Neural cell (in vitro differentiated cells): ENCODE results near the gene RERE. TPM values are rescaled to one million over a fixed set of nuclear protein-coding genes. Genes with fewer than 3 reads are reported as not detected.

Source experiments
- H2AFZ ChIP-seq: fragments of 200-600, 300-800 bp; sonication (generic), shearing (Covaris generic); 2 replicates; pipeline ENCODE4 v1.6.0; 2014; ENCODE audit warnings: low read depth, mild to moderate bottlenecking, antibody characterized with exemption, low read length, moderate library complexity
- H3F3A ChIP-seq: fragments of 200-600 bp; shearing (Covaris generic); 2 replicates; pipeline ENCODE4 v1.6.1; 2016; ENCODE audit warnings: mild to moderate bottlenecking, moderate library complexity, mixed read lengths, antibody characterized with exemption, low read length; ENCODE audit not compliant: insufficient read depth, poor library complexity, severe bottlenecking
- H3K27ac ChIP-seq: fragments of 200-600, 300-800 bp; sonication (generic), shearing (Covaris generic); 2 replicates; pipeline ENCODE4 v1.5.1; 2014; ENCODE audit warnings: mild to moderate bottlenecking, low read length, moderate library complexity
- H3K27me3 ChIP-seq: fragments of 300-800, 200-600 bp; sonication (generic), shearing (Covaris generic); 2 replicates; pipeline ENCODE4 v1.6.0; 2014; ENCODE audit warnings: mild to moderate bottlenecking, low read depth, low read length, moderate library complexity; ENCODE audit not compliant: insufficient read depth
- H3K36me3 ChIP-seq: fragments of 300-800, 200-600 bp; sonication (generic), shearing (Covaris generic); 2 replicates; pipeline ENCODE4 v1.5.1; 2014; ENCODE audit warnings: mild to moderate bottlenecking, antibody characterized with exemption, low read length, moderate library complexity; ENCODE audit not compliant: insufficient read depth
- H3K4me2 ChIP-seq: fragments of 300-800, 200-600 bp; sonication (generic), shearing (Covaris generic); 2 replicates; pipeline ENCODE4 v1.6.0; 2014; ENCODE audit warnings: mild to moderate bottlenecking, low read length
- H3K4me3 ChIP-seq: fragments of 300-800, 200-600 bp; sonication (generic), shearing (Covaris generic); 2 replicates; pipeline ENCODE4 v1.5.1; 2014; ENCODE audit warnings: mild to moderate bottlenecking, low read length, moderate library complexity
- H3K79me2 ChIP-seq: fragments of 200-600 bp; shearing (Covaris generic); replicated peaks from 2 replicates; pipeline ENCODE4 v1.6.0; 2014; ENCODE audit warnings: mild to moderate bottlenecking, low read length, moderate library complexity; ENCODE audit not compliant: insufficient read depth
- H3K9ac ChIP-seq: fragments of 300-800, 200-600 bp; sonication (generic), shearing (Covaris generic); 2 replicates; pipeline ENCODE4 v1.6.1; 2016; ENCODE audit warnings: mild to moderate bottlenecking, low read length, mixed read lengths
- H3K9me2 ChIP-seq: fragments of 200-600 bp; shearing (Covaris generic); 2 replicates; pipeline ENCODE4 v1.6.1; 2016; ENCODE audit warnings: mild to moderate bottlenecking, low read length, mixed read lengths; ENCODE audit not compliant: insufficient read depth
- H3K9me3 ChIP-seq: fragments of 200-600, 300-800 bp; sonication (generic), shearing (Covaris generic); 2 replicates; pipeline ENCODE4 v1.6.1; 2016; ENCODE audit warnings: mild to moderate bottlenecking, mixed run types, low read length, moderate library complexity, mixed read lengths
- H4K20me1 ChIP-seq: fragments of 200-600 bp; shearing (Covaris generic); 2 replicates; pipeline ENCODE4 v1.6.1; 2016; ENCODE audit warnings: mild to moderate bottlenecking, mixed run types; ENCODE audit not compliant: insufficient read depth
- EP300 ChIP-seq: fragments of 450-650 bp; conservative IDR thresholded peaks from 2 replicates; pipeline ENCODE4 v1.6.1; 2014; ENCODE audit warnings: antibody characterized with exemption, mild to moderate bottlenecking, moderate library complexity; ENCODE audit not compliant: poor library complexity, severe bottlenecking
- EZH2 ChIP-seq: fragments of 200-600, 300-800 bp; shearing (Covaris generic), sonication (generic); IDR thresholded peaks from 2 replicates; pipeline ENCODE4 v1.6.1; 2014; ENCODE audit warnings: antibody characterized with exemption, low read length, borderline replicate concordance, mild to moderate bottlenecking; ENCODE audit not compliant: insufficient read depth, poor library complexity, severe bottlenecking
- MXI1 ChIP-seq: fragments of 450-650 bp; conservative IDR thresholded peaks from 2 replicates; pipeline ENCODE4 v1.6.1; 2014; ENCODE audit warnings: antibody characterized with exemption, mild to moderate bottlenecking; ENCODE audit not compliant: poor library complexity, severe bottlenecking
- POLR2AphosphoS5 ChIP-seq: IDR thresholded peaks from 2 replicates; pipeline ENCODE4 v1.6.1; 2012
- RAD21 ChIP-seq: fragments of 450-650 bp; conservative IDR thresholded peaks from 2 replicates; pipeline ENCODE4 v1.6.1; 2014; ENCODE audit warnings: antibody characterized with exemption, mild to moderate bottlenecking, moderate library complexity
- SMC3 ChIP-seq: fragments of 450-650 bp; conservative IDR thresholded peaks from 2 replicates; pipeline ENCODE4 v1.6.1; 2014; ENCODE audit warnings: antibody characterized with exemption, mild to moderate bottlenecking, moderate library complexity; ENCODE audit not compliant: poor library complexity
- TAF1 ChIP-seq: IDR thresholded peaks from 2 replicates; pipeline ENCODE4 v1.6.1; 2012; ENCODE audit warnings: low read depth
- polyA plus RNA-seq: library from polyadenylated mRNA; depleted of rRNA; stranded (reverse); fragments of >200 nt; gene quantifications from 2 replicates; pipeline ENCODE4 v1.2.3, GENCODE V29; 2014
- TF ChIP-seq, protein P1 (sequence below): fragments of 450-650 bp; IDR thresholded peaks from 2 replicates; pipeline ENCODE4 v1.5.1; 2014; ENCODE audit warnings: antibody characterized with exemption, mild to moderate bottlenecking, moderate library complexity; ENCODE audit not compliant: poor library complexity, severe bottlenecking
- TF ChIP-seq, protein P2 (sequence below): IDR thresholded peaks from 2 replicates; pipeline ENCODE4 v1.6.1; 2012; ENCODE audit warnings: borderline replicate concordance

The RERE gene
- polyA plus RNA-seq, 1 donor from 2014 or later, result 21.0 TPM

DNA sequence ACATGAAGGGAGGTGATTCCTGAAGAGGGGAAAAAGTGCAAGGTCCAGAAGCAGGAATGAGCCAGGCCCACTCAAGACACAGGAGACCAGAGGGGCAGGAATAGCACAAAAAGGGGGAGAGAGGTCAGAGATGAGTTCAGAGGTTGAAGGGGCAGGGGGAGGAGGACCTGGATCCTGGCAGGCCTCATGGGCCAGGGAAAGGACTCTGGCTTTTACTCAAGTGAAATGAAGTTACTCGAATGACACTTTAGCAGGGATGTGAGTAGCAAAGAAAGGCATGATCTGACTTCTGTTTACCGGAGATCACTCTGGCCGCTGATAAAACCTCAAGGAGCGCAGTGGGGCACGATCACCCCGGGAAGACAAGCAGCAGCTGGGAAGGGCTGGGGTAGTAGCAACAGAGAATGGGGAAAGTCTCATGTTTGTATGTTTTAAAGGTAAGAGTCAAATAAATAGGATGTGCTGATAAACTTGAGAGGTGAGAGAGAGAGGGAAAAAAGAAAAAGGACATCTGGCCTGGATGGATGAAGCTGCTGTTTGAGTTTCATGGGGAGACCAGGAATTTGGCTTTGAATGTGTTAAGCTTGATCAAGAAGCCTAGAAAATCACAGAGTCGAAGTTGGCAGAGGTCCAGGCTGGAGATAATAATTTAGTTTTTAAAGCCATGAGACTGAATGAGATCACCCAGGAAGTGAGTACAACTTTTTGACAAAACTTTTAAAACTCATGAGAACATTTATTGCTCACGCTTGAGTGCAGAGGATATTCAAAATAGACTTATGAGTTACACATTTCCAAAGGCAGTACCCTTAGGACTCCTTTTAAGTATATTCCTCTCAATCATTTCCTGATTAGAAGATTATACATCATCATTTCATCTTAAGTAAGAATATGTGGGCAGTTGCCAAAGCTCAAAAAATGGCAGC, 156.0 kb downstream of the RERE start:
- Histone ChIP-seq H3K27me3 (no peaks in the 10 kb centered on the region), H4K20me1 (peaks cover 44% of the 10 kb centered on the region), H3K27ac (no peak overlapping the region), H2AFZ (no peak overlapping the region), H3K9me2 (no peaks in the 10 kb centered on the region), H3K79me2 (peaks cover 90% of the 10 kb centered on the region), H3K4me2 (no peak overlapping the region), H3K9me3 (no peaks in the 10 kb centered on the region), H3K9ac (no peak overlapping the region), H3K4me3 (no peak overlapping the region), H3F3A (peaks cover 9% of the 10 kb centered on the region), H3K36me3 (no peaks in the 10 kb centered on the region)
- TF ChIP-seq, protein P1, sequence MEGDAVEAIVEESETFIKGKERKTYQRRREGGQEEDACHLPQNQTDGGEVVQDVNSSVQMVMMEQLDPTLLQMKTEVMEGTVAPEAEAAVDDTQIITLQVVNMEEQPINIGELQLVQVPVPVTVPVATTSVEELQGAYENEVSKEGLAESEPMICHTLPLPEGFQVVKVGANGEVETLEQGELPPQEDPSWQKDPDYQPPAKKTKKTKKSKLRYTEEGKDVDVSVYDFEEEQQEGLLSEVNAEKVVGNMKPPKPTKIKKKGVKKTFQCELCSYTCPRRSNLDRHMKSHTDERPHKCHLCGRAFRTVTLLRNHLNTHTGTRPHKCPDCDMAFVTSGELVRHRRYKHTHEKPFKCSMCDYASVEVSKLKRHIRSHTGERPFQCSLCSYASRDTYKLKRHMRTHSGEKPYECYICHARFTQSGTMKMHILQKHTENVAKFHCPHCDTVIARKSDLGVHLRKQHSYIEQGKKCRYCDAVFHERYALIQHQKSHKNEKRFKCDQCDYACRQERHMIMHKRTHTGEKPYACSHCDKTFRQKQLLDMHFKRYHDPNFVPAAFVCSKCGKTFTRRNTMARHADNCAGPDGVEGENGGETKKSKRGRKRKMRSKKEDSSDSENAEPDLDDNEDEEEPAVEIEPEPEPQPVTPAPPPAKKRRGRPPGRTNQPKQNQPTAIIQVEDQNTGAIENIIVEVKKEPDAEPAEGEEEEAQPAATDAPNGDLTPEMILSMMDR, result no peak
- TF ChIP-seq MXI1 (no peak), RAD21 (no peak), TAF1 (no peak), EP300 (no peak), SMC3 (no peak), POLR2AphosphoS5 (no peak), EZH2 (no peak)
- TF ChIP-seq, protein P2, sequence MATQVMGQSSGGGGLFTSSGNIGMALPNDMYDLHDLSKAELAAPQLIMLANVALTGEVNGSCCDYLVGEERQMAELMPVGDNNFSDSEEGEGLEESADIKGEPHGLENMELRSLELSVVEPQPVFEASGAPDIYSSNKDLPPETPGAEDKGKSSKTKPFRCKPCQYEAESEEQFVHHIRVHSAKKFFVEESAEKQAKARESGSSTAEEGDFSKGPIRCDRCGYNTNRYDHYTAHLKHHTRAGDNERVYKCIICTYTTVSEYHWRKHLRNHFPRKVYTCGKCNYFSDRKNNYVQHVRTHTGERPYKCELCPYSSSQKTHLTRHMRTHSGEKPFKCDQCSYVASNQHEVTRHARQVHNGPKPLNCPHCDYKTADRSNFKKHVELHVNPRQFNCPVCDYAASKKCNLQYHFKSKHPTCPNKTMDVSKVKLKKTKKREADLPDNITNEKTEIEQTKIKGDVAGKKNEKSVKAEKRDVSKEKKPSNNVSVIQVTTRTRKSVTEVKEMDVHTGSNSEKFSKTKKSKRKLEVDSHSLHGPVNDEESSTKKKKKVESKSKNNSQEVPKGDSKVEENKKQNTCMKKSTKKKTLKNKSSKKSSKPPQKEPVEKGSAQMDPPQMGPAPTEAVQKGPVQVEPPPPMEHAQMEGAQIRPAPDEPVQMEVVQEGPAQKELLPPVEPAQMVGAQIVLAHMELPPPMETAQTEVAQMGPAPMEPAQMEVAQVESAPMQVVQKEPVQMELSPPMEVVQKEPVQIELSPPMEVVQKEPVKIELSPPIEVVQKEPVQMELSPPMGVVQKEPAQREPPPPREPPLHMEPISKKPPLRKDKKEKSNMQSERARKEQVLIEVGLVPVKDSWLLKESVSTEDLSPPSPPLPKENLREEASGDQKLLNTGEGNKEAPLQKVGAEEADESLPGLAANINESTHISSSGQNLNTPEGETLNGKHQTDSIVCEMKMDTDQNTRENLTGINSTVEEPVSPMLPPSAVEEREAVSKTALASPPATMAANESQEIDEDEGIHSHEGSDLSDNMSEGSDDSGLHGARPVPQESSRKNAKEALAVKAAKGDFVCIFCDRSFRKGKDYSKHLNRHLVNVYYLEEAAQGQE, result no peak

DNA sequence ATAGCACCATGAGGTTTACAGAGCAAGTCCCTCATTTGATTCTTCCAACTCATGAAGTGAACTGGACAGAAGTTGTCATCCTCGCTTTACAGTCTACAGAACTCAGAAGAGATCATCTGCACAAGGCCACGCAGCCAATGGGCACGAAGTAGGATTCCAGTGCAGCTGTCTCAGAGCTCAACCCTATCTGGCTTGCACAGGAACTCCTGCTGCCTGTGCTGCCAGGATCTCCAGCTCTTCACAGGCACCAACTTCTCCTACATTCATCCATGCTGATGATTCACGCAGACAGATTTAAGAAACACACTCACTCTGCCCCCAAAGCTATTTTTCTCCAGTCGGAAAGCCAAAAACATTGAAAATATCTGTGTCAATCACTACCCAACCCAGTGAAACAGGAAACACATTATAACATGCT, 157.0 kb downstream of the RERE start:
- no peaks in the 10 kb centered on the region for H3K9me2 ChIP-seq
- H3K36me3 ChIP-seq, result no peaks in the 10 kb centered on the region
- H2AFZ ChIP-seq, result no peak overlapping the region
- H3K9me3 ChIP-seq, result no peaks in the 10 kb centered on the region
- no peak overlapping the region for H3K9ac ChIP-seq
- no peak overlapping the region for H3K4me2 ChIP-seq
- no peaks in the 10 kb centered on the region for H3K27me3 ChIP-seq
- peaks cover 9% of the 10 kb centered on the region for H3F3A ChIP-seq
- H3K79me2 ChIP-seq, result peaks cover 90% of the 10 kb centered on the region
- H4K20me1 ChIP-seq, result peaks cover 36% of the 10 kb centered on the region
- no peak overlapping the region for H3K27ac ChIP-seq
- no peak overlapping the region for H3K4me3 ChIP-seq
- no peak for TF ChIP-seq TAF1
